ENCODE measurements around the gene AP1S1.
"Not testable (repeated sequence)": the region's sequence is repeated elsewhere in the genome, so short reads cannot be mapped to it uniquely, and the experiment has no call there.

The AP1S1 gene

GRCh38 chr7:101201695-101202602 lies 47.7 kb downstream of the AP1S1 start:
- no peak for DNase-seq

DNA sequence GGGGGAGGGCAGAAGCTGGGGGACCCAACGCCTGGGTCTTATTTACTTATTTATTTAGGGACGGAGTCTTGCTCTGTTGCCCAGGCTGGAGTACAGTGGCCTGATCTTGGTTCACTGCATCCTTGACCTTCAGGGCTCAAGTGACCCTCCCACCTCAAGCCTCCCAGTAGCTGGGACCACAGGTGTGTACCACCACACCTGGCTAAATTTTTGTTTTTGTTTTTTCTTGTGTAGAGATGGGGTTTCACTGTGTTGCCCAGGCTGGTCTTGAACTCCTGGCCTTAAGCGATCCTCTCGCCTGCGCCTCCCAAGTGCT lies 48.3 kb downstream of the AP1S1 start:
- no peak for DNase-seq

DNA sequence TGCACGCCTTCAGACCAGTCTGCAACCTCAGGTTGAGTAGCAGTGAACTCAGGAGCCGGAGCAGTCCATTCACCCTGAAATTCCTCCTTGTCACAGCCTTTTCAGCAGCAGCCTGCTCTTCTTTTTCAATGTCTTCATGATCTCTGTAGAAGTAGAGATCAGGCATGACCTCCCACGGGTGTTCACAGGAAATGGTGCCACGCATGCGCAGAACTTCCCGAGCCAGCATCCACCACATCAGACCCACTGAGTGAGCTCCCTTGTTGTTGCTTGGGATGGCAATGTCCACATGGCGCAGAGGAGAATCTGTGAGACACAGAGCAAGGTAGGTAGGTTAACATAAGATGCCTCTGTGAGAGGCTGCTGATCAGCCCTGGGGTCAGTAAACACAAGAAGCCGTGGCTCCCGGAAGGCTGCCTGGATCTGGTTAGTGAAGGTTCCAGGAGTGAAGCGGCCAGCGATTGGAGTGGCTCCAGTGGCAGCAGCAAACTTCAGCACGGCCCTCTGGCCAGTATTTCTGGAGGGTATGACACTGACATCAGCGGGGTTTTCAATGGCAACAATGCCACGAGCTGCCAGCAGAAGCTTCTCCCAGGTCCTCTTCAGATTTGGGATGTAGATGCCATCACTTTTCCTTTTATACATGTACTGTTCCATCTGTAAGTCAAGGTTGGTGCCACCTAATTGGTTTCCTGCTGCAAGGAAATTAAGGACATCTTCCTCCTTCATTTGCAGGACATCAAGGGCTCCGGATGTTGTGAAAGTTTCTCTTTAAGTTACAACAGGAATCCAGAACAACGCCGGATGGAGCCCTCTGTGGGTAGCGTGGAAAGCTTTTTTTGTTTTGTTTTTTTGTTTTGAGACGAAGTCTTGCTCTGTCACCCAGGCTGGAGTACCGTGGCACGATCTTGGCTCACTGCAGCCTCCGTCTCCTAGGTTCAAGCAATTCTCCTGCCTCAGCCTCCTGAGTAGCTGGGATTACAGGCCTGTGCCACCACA lies 49.8 kb downstream of the AP1S1 start:
- DNase-seq: not testable (repeated sequence)

- no peak for DNase-seq
These were observed 51.8 kb downstream of the AP1S1 start for GRCh38 chr7:101205901-101206664.

DNA sequence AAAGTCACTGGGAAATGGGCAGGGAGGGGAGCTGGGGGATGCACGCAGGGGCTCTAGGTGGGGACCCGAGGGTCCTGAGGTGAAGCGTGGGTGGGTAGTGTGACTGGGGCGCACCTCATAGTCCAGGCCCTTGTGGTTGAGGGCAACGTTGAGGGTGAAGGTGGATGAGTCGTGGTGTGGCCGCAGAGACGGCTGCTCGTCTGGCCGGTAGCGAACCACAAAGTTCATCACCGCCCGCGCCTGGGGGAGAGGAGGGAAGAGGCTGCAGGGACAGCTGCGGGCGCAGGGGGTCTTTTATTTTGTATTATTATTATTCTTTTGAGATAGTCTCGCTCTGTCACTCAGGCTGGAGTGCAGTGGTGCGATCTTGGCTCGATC lies 52.4 kb downstream of the AP1S1 start:
- no peak for DNase-seq

GRCh38 chr7:101207459-101207858 lies 53.2 kb downstream of the AP1S1 start:
- no peak for DNase-seq

- DNase-seq: no peak
These were observed 54.5 kb downstream of the AP1S1 start for GRCh38 chr7:101208794-101209193.

DNA sequence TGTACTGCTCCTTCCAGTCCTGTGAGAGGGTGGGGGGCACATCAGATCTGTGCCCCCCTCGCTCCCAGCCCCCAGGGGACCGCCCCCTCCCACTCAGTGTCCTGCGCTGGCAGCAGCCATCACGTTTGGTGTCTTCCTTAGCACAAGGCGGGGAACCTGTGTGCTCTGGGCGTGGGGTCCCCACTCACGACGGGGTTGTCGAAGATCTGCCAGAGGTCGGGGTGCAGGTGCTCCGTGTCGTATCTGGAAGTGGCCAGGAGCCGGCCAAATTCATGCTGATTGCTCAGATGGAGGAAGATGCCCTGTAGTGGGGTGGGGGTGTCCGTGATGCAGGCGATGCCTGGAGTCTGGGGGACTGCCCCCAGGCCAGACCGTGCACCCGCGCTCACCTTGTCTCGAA lies 55.9 kb downstream of the AP1S1 start:
- DNase-seq: no peak
